HEK293T (cell line): ENCODE measurements around the gene KCNG3.

Experiments
- BHLHE40 ChIP-seq: fragments of 450-650 bp; IDR thresholded peaks from 2 replicates; pipeline ENCODE4 v1.6.1; 2016; ENCODE audit warnings: mild to moderate bottlenecking, moderate library complexity, borderline replicate concordance
- FOXK2 ChIP-seq: fragments of 450-650 bp; IDR thresholded peaks from 2 replicates; pipeline ENCODE4 v1.6.1; 2016; ENCODE audit warnings: mild to moderate bottlenecking
- FOXM1 ChIP-seq: fragments of 450-650 bp; IDR thresholded peaks from 2 replicates; pipeline ENCODE4 v1.6.1; 2017; ENCODE audit warnings: mild to moderate bottlenecking, borderline replicate concordance
- HDGF ChIP-seq: fragments of 450-650 bp; IDR thresholded peaks from 2 replicates; pipeline ENCODE4 v1.6.1; 2017; ENCODE audit warnings: antibody characterized with exemption, borderline replicate concordance
- SP1 ChIP-seq: fragments of 450-650 bp; IDR thresholded peaks from 2 replicates; pipeline ENCODE4 v1.6.1; 2017

DNA sequence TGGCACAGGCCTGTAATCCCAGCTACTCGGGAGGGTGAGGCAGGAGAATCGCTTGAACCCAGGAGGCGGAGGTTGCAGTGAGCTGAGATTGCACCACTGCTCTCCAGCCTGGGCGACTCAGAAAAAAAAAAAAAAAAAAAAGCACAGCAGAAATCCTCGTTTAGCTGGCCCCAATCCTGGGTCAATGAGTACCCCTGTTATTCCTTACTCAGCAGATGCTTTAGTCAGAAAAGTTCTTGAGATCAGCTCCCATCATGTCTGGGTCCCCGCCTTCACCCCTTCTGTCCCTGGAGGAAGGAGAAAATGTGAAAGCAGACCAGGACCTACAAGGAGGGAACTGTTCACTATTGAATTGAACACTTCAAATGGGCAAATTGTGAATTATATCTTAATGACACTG, 16.4 kb upstream of the KCNG3 start:
- no peak for TF ChIP-seq FOXM1
- no peak for TF ChIP-seq BHLHE40
- TF ChIP-seq HDGF, result no peak
- no peak for TF ChIP-seq SP1
- TF ChIP-seq FOXK2, result no peak
